VCaP (cell line): Measurements from ENCODE around the gene HSD17B14.
"Not testable (repeated sequence)": the region's sequence is repeated elsewhere in the genome, so short reads cannot be mapped to it uniquely, and the experiment has no call there.

Experiments used
- H3K27ac ChIP-seq: fragments of 450-650 bp; 2 replicates; pipeline ENCODE4 v1.5.1; 2017
- CTCF ChIP-seq: fragments of 450-650 bp; conservative IDR thresholded peaks from 2 replicates; pipeline ENCODE4 v1.5.1; 2017; ENCODE audit warnings: mild to moderate bottlenecking, moderate library complexity

The HSD17B14 gene

DNA sequence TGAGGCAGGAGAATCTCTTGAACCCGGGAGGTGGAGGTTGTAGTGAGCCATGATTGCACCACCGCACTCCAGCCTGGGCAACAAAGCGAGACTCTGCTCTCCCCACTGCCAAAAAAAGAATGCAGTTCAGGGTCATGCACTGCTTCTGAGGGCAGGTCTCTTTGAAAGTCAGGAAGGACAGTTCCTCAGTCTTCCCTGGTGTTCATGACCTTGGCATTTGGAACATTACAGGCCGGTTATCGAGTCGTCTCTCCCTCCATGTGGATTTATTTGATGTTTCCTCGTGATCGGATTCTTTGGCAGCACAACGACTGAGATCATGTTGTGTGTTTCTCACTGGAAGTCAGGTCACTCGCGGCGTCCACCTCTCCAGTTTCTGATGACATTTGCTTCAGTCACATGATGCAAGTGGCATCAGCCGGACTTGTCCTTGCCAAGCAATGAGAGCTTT is 63.8 kb downstream of the HSD17B14 start:
- peak overlapping the region; percentile 70 for H3K27ac ChIP-seq
- TF ChIP-seq CTCF, result no peak

DNA sequence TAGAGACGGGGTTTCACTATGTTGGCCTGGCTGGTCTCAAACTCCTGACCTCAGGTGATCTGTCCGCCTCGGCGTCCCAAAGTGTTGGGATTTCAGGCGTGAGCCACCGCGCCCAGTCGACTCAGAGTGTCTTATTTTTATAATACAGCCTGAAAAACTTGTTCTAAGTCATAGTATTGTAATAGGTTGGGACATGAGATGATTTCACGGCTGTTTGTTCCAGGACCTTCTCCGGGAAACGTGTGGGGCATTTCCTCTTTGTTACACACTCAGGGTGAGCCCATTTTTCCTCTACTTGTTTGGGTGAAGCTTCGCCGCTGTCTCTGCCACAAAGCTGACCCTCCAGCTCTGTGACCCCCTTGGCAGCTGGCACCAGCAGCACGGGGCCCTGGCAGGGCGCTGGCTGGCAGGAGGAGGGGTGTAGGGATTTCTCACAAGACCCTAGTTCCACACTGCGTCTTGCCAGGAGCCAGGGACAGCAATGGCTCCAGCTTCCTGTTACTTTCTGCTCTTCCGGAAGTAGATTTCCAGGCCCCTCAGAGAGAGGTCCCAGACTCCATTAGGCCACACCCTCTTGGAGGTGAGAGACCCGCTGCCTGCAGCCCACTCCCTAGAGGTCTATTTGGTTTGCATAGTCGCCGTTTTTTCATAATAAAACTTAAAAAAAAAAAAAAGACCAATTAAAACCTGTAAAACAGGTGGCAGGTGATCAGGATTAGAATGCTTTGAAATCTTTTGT is 65.4 kb downstream of the HSD17B14 start:
- TF ChIP-seq CTCF, result no peak
- H3K27ac ChIP-seq, result no peak overlapping the region

GRCh38 chr19:48770266-48770665 is 66.0 kb downstream of the HSD17B14 start:
- TF ChIP-seq CTCF, result no peak
- H3K27ac ChIP-seq, result no peak overlapping the region

DNA sequence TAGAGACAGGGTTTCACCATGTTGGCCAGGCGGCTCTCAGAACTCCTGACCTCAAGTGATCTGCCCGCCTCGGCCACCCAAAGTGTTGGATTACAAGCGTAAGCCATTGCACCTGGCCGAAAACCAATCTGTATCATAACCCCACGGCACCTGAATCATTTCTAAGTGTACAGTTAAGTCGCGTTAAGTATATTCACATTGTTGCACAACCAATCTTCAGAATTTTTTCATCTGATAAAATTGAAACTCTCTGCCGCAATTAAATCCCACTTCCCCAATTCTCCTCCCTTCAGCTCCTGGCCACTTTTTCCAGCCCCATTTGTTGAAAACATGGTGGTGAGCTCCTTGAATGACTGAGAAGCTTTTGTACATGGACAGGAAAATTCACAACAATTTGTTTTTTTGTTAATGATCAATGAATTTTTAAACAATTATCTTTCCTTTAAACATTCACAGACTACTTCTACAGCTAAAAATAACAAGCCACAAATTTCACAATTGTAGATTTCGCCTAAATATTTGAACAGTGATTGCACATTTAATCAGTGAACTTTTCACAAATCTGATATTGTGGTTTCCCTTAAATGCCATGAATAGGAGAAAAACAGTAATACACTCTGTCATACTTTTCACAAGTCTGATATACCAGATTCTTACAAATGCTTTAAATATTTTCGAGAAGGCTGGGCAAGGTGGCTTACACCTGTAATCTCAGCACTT is 67.1 kb downstream of the HSD17B14 start:
- H3K27ac ChIP-seq, result no peak overlapping the region
- no peak for TF ChIP-seq CTCF

DNA sequence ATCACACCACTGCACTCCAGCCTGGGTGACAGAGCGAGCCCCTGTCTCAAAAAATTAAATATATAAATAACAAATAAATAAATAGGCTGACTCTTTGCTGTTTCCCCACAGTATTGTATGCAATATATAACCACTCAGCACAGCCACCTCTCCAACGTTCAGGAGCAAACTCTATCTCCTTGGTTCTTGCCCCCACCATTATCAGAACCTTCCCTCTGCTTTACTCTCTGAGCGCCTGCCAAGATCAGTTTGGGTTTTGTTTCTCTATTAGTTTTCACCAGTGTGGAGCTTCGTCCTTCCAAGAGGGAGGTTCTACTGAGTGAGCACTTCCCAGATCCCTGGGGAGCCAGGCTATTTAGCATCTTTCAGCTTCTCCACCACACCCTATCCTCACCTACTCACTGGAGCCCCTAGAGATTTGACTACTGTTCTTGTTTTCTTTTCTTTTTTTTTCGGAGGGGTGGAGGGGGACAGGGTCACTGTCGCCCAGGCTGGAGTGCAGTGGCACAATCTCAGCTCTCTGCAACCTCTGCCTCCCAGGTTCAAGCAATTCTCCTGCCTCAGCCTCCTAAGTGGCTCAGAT is 68.0 kb downstream of the HSD17B14 start:
- H3K27ac ChIP-seq, result not testable (repeated sequence)

DNA sequence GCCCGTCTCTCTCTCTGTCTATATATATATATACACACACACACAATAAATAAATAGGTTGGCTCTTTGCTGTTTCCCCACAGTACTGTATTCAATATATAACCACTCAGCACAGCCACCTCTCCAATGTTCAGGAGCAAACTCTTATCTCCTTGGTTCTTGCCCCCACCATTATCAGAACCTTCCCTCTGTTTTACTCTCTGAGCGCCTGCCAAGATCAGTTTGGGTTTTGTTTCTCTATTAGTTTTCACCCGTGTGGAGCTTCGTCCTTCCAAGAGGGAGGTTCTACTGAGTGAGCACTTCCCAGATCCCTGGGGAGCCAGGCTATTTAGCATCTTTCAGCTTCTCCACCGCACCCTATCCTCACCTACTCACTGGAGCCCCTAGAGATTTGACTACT is 70.5 kb downstream of the HSD17B14 start:
- not testable (repeated sequence) for H3K27ac ChIP-seq
